NCI-H524 (cell line): ENCODE data around the gene OXA1L.
"Not testable (repeated sequence)": the region's sequence is repeated elsewhere in the genome, so short reads cannot be mapped to it uniquely, and the experiment has no call there.

Experiments used
- DNase-seq, 2 experiments: peaks; one replicate each; lab custom pipeline; 2025; lab: John Stamatoyannopoulos, UW

OXA1L gene

GRCh38 chr14:22800346-22800745 is 33.9 kb downstream of the OXA1L start:
- no peak for DNase-seq

- no peak for DNase-seq
Measured at GRCh38 chr14:22801716-22802115, 35.2 kb downstream of the OXA1L start.

- DNase-seq, result no peak
Measured at GRCh38 chr14:22802860-22803686, 36.6 kb downstream of the OXA1L start.

GRCh38 chr14:22803687-22803974 is 37.1 kb downstream of the OXA1L start:
- no peak for DNase-seq

- not testable (repeated sequence) for DNase-seq
Measured at GRCh38 chr14:22805235-22805634, 38.7 kb downstream of the OXA1L start.

GRCh38 chr14:22807432-22808087 is 41.1 kb downstream of the OXA1L start:
- DNase-seq, result no peak

- no peak for DNase-seq
Measured at GRCh38 chr14:22808388-22809209, 42.1 kb downstream of the OXA1L start.

GRCh38 chr14:22811722-22812121 is 45.2 kb downstream of the OXA1L start:
- no peak for DNase-seq

GRCh38 chr14:22812744-22813143 is 46.3 kb downstream of the OXA1L start:
- DNase-seq, result no peak

GRCh38 chr14:22813145-22813544 is 46.7 kb downstream of the OXA1L start:
- DNase-seq, result no peak

- no peak for DNase-seq
Measured at GRCh38 chr14:22814373-22814772, 47.9 kb downstream of the OXA1L start.

- DNase-seq, result peak in 1 of 2 experiments; percentile 69
Measured at GRCh38 chr14:22814941-22815713, 48.6 kb downstream of the OXA1L start, which contains the start of gene SLC7A7. Gene SLC7A7 (minus strand): TSS chr14:22815435. CDS start chr14:22813398, 2,037 bp downstream.

GRCh38 chr14:22819151-22819988 is 52.9 kb downstream of the OXA1L start:
- DNase-seq, result peak; percentile 31 to 57

GRCh38 chr14:22820731-22821130 is 54.2 kb downstream of the OXA1L start:
- DNase-seq, result no peak

GRCh38 chr14:22821193-22822015 is 54.9 kb downstream of the OXA1L start:
- no peak for DNase-seq

- DNase-seq, result no peak
Measured at GRCh38 chr14:22822016-22822570, 55.6 kb downstream of the OXA1L start.
